Stomach (tissue), 4 donors: Measurements from ENCODE around the gene FOXB2.

Experiments
- POLR2A ChIP-seq, 4 donors: fragments of 450-650 bp; IDR thresholded peaks; one replicate each; pipeline ENCODE4 v1.6.1; 2016; ENCODE audit warnings: antibody characterized with exemption in 4 of 4, control low read depth in 2 of 4, mild to moderate bottlenecking in 1 of 4, moderate library complexity in 1 of 4
- POLR2AphosphoS5 ChIP-seq, 3 donors: sonication (generic); formaldehyde crosslinking; IDR thresholded peaks; one replicate each; pipeline ENCODE4 v1.6.1; 2016; ENCODE audit warnings: antibody characterized with exemption in 3 of 3
- TF ChIP-seq, protein P1 (sequence below), 7 experiments: fragments of 450-650 bp in 4 of 7; fragments of 200-600 bp in 3 of 7; sonication (generic) in 3 of 7; IDR thresholded peaks; one replicate each; pipeline ENCODE4 v1.5.1; 2016 to 2019; ENCODE audit warnings: antibody characterized with exemption in 7 of 7, control low read depth in 2 of 7, mild to moderate bottlenecking in 1 of 7

- TF ChIP-seq, protein P1, sequence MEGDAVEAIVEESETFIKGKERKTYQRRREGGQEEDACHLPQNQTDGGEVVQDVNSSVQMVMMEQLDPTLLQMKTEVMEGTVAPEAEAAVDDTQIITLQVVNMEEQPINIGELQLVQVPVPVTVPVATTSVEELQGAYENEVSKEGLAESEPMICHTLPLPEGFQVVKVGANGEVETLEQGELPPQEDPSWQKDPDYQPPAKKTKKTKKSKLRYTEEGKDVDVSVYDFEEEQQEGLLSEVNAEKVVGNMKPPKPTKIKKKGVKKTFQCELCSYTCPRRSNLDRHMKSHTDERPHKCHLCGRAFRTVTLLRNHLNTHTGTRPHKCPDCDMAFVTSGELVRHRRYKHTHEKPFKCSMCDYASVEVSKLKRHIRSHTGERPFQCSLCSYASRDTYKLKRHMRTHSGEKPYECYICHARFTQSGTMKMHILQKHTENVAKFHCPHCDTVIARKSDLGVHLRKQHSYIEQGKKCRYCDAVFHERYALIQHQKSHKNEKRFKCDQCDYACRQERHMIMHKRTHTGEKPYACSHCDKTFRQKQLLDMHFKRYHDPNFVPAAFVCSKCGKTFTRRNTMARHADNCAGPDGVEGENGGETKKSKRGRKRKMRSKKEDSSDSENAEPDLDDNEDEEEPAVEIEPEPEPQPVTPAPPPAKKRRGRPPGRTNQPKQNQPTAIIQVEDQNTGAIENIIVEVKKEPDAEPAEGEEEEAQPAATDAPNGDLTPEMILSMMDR (IDR thresholded peaks at IDR 0.05), result no peak
- TF ChIP-seq POLR2A (IDR thresholded peaks at IDR 0.05) (no peak), POLR2AphosphoS5 (IDR thresholded peaks at IDR 0.05) (no peak)
Measured at GRCh38 chr9:77017505-77017894, 2.0 kb upstream of the FOXB2 start.
